CD4-positive, alpha-beta T cell treated with Interleukin-15 for 4 hours (primary cell): ENCODE results near the gene TMEM131L.

Experiments
- DNase-seq: peaks from one replicate; pipeline ENCODE4 v3.0.0-alpha.2; 2020; ENCODE audit warnings: low spot score

The TMEM131L gene

DNA sequence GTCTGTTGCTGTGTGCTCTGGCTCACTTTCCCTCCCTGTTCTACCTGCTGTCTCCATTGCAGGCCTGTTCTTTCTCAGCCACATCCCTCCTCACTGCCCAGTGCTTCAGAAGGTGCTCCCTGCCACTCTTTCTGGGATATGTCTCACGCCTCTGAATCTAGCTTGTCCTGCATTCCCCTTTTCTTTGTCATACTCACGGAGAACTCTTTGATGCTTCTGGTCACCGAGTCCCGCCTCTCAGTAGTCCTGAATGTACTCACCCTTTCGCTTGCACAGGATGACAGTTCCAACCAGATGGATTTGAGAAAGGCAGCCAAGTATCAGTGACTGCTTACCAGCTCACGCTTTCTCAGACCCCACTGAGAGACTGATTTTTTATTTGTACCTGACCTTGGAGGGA is 152.7 kb downstream of the TMEM131L start:
- no peak for DNase-seq

- DNase-seq, result no peak
These were observed 153.7 kb downstream of the TMEM131L start for GRCh38 chr4:153619811-153620210.

- DNase-seq, result no peak
These were observed 154.2 kb downstream of the TMEM131L start for GRCh38 chr4:153620352-153620751.

DNA sequence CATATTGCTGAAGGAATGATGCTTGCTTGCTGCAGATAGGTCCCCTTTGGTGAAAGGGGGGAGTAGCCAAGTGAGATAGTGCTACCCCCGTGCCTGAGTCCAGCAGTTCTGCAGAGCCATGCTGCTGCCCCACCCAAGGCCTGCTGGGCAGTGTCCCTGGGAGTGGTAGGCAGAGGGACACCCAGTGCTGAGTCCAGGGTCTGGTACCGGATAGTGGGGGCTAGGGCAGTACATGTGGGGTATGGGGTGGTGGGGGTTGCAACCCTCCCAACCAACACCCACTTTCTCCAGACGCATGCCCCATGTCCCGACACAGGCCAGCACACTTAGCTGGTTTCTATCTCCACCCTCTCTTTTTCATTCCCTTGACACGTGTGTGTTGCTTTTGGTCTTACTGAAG is 155.9 kb downstream of the TMEM131L start:
- DNase-seq, result no peak

DNA sequence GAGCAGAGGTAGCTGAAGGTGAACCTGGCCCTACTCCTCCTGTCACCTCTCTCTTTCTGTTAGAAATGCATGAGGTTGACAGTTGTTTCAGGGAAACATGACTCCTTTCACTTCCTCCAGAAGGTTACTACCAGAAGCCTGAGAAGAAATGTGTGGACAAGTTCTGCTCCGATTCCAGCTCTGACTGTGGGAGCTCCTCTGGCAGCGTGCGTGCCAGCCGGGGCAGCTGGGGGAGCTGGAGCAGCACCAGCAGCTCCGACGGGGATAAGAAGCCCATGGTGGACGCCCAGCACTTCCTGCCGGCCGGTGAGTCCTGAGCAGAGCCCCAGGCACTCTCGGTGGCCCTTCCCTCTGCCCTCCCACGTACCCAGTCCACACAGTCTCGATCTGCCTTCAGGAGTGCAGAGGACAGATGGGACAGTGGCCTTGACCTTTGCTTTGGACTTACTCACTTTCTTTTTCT is 156.6 kb downstream of the TMEM131L start:
- DNase-seq, result no peak

GRCh38 chr4:153623491-153623890 is 157.3 kb downstream of the TMEM131L start:
- DNase-seq, result no peak

DNA sequence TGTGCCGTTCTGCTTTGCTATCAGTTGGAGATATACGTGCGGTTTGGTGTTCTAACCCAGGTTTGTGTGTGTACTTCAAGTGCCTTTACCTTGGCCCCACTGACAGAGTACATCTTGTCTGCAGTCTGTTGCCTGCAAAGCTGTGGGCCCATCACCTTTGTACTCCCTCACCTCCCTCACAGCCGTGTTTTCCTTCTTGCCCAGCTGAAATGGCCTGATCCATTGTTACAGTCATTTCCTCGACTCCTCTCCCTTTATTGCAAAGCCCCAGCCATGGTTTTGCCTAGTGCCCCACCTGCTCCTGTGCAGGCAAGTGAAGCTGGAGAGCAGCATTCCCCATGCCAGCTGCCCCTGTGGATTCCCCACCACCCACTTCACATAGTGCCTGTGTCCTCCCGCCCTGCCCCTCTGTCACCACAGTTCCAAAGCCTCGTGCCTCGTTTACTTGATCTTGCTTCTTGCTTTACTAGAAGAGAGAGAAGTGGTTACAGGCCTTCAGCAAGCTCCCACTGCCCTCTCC is 162.7 kb downstream of the TMEM131L start:
- DNase-seq, result no peak

DNA sequence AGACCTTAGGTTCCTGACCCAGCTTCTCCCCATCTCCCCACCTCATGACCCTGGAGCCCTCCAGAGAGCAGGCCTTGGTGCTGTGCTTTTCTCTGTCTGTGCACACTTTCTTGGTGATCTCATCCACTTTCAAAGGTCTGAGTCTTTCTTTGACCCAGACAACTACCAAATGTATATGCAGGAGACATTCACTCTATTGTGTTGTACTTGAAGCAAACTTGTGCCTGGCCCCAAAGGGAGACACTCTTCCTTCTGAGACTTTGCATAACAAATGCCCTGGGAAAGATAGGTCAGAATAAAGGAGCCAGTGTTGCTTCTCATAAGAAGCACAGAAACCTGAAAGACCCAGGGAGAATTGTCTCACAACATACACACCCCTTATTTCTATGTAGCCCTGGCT is 163.6 kb downstream of the TMEM131L start:
- no peak for DNase-seq

DNA sequence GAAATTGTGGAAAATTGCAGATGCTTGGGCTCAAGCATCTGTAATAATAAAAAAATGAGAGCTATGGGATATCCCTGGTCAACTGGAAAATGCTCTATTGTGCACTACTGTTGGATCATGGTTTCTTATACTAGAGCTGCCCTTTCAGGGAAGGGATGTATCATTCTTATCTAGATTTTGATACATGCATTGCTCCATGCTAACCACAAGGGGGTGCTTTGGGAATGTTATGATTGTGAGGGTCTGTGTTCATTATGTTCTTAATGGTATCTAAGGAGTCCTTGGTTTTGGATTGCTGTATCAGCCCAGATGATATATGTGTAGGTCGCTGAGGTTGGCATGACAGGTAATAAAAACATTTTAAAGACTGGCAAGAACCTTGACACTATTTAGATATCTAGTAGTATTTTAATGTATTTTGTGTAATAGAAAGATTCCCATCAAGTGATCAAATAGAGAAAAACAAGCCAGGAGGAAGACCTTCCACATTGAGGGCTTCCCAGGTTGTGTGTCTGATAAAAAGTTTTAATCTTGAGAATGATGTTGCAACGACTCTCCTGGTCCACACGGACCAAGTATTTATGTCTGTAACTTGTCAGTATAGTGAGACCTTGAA is 168.7 kb downstream of the TMEM131L start:
- peak; percentile 8 for DNase-seq

DNA sequence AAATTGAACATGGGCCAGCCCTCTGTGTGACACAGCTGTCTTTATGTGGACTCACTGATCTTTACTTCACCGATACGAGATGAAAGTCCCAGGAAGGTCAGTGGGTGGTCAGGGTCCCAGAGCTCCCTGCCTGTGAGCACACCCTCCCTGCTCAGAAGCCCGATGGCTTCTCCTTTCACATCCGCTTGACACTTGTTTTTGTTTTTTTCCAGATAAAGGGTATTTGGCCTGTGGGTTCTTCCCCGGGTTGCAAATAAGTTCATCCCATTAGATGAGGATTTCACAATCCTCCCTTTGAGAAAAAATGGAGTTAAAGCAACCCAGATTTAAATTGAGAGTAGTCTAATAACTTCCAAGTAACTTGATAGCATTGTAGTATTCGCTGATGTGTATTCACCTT is 169.7 kb downstream of the TMEM131L start:
- no peak for DNase-seq

DNA sequence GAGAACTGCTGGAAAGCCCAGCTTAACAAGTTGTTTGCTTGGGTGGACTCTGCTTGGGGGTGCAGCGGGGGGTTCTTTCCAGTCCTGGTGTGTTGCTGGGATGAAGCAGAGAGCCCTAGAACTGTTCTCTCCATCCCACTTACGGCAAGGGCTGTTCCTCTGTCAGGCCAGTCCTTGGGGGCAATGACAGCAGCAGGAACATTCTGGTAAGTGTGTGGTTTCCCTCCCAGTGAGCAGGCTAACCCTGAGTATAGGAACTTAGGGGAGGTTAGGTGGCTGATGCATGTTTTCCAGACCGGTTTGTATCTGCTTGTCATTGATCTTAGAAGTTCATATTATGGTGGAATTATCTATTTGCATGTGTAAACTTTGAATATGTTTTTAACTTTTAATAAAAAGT is 171.0 kb downstream of the TMEM131L start:
- no peak for DNase-seq

GRCh38 chr4:153638011-153638410 is 171.9 kb downstream of the TMEM131L start:
- DNase-seq, result no peak

DNA sequence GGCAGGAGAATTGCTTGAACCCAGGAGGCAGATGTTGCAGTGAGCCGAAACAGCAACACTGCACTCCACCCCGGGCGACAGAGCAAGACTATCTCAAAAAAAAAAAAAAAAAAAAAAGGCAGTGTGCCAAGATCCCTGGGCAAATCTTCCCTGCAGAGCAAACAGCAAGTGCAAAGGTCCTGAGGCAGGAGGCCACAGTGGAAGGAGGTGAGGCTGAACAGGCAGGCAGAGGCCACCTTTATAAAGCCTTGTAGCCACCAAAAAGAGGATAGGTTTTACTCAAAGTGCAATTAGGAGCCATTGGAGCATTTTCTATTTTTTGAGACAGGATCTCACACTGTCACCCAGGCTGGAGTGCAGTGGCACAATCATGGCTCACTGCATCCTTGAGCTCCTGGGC is 172.8 kb downstream of the TMEM131L start:
- DNase-seq, result no peak

DNA sequence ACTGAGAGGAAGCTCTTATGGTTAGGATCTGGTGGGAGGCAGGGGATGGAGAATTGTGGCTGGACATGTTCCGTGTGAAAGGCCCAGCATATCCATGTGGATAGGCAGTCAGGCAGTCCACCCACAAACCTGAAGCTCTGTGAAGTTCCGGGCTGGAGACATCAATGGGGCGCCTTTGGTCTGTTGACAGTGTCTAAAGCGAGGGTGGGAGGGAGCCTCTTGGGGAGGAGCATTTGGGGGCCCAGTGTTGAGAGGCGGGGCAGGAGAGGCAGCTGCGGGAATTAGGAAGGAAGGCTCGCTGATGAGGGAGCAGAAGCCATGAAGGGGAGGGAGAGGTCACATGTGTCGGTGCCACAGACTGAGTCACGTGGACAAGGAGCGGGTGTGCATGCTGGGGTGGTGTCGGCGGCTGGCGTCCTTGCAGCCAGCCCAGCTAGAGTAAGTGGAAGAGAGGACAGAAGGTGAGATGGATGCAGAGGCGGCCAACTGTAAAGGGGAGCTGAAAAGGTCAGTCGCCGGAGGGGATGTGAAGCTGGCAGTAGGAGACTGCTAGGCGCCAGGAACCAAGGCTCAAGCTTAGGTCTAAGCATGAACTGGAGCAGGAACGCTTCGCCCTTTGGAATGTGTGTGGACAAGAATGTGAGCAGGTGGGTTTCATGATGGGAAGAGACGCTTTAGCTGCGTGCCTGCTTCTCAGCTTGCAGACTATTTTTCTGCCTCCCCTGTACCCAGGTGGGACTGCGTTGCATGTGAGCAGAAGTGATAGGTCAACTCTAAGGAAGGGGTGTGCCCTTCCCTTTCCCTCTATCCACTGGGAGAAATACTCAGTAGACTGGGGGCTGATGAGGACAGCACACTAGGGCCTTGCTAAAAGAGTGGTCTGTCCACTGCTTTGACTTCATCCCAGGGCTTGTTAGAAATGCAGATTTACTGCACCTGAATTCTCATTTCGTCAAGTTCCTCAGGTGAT is 174.0 kb downstream of the TMEM131L start:
- DNase-seq, result no peak

DNA sequence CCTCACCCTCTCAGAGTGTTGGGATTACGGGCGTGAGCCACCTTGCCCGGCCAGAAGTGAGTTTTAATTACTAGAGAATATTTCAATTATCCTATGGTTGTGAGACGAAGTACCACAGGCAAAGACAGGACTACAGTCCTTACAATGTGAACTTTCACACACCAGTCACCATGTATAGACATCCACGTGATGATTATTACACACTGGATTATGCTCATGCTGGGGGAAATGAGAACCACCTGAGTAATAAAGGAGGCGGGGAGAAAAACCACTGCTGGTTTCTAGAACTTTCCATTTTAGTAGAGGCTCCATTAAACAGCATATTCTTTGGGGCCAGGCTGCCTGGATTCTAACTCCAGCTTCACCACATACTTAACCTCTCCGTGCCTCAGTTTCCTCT is 175.4 kb downstream of the TMEM131L start:
- no peak for DNase-seq

DNA sequence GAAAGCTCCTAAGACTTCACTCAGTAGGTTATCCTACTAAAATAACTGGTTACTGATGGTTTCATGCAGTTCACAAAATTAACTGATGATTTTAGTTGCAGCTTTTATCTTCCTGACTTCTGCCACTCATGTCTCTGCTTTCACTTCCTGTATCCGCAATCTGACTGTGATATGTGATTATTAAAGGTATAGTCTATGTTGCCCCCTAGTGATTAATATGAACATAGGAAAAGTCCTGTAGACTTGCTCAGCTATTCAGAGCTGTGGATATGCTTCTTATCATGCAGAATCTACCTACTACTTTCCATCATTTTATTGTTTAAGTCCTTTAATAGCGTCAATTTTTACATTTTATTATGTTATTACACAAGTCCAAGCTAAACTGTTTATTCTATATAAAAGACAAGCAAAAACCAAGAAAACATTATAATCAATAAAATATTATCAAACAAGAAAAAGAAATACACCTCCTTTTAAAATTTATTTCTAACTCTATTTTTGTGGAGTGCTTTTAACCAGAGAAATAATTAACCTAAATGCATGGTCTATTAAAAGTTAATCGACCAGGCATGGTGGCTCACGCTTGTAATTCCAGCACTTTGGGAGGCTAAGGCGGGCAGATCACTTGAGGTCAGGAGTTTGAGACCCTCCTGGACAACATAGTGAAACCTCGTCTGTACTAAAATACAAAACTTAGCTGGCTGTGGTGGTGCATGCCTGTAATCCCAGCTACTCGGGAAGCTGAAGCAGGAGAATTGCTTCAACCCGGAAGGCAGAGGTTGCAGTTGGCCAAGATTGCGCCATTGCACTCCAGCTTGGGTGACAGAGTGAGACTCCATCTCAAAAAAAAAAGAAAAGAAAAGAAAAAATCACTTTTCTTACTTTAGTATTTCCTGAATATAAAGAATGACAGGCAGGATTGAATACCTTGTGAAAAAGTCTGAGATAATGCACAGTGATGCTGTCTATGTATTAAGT is 177.5 kb downstream of the TMEM131L start:
- peak; percentile 62 for DNase-seq

DNA sequence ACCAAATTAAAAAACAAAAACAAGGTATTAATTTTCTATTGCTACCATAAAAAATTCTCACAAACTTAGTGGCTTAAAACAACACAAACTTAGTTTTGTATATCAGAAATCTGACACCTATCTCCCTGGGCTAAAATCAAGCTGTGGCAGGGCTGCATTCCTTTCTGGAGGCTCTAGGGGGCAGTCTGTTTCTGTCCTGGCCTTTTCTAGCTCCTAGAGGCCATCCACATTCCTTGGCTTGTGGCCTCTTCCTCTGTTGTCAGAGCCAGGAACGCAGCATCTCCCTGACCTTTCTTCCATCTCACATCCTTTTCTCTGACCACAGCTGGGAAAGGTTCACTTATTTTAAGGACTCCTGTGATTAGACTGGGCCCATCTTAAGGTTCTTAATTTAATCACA is 179.0 kb downstream of the TMEM131L start:
- no peak for DNase-seq

- DNase-seq, result no peak
These were observed 180.1 kb downstream of the TMEM131L start for GRCh38 chr4:153646261-153646660.

GRCh38 chr4:153646978-153647377 is 180.8 kb downstream of the TMEM131L start:
- DNase-seq, result no peak

GRCh38 chr4:153647975-153648374 is 181.8 kb downstream of the TMEM131L start:
- DNase-seq, result no peak

DNA sequence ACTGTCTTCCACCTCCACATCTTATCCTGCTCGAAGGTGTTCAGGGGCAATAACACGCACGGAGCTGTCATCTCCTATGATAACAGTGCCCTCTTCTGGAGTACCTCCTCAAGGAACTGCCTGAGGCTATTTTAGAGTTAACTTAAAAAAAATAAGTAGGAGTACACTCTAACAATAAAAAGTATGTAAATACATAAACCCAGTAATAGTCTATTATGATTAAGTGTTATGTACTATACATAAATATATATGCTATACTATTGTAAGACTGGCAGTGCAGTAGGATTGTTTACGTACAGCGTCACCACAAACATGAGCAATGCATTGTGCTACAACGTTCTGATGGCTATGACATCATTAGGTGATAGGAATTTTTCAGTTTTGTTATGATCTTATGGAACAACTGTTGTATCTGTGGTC is 183.4 kb downstream of the TMEM131L start:
- DNase-seq, result no peak

GRCh38 chr4:153651116-153651515 is 185.0 kb downstream of the TMEM131L start:
- no peak for DNase-seq
